NCI-H1092 (cell line): Measurements from ENCODE around the gene PPP1CA.
A peak's percentile ranks its signal among the peaks of the same experiment; 100 is the strongest.

Source experiments
- DNase-seq: peaks from one replicate; lab custom pipeline; 2025; lab: John Stamatoyannopoulos, UW

Gene PPP1CA

GRCh38 chr11:67382276-67383136 lies 19.2 kb downstream of the PPP1CA start:
- peak; percentile 67 for DNase-seq

GRCh38 chr11:67381244-67381972 lies 20.2 kb downstream of the PPP1CA start:
- DNase-seq = no peak

- no peak for DNase-seq
Observed at GRCh38 chr11:67379061-67380058, 22.3 kb downstream of the PPP1CA start.

GRCh38 chr11:67378544-67378943 lies 23.1 kb downstream of the PPP1CA start:
- no peak for DNase-seq

GRCh38 chr11:67376873-67377808 lies 24.5 kb downstream of the PPP1CA start:
- no peak for DNase-seq

GRCh38 chr11:67376063-67376820 lies 25.4 kb downstream of the PPP1CA start:
- DNase-seq = no peak

- DNase-seq = no peak
Observed at GRCh38 chr11:67375320-67376055, 26.2 kb downstream of the PPP1CA start.

GRCh38 chr11:67374571-67375281 lies 26.9 kb downstream of the PPP1CA start:
- DNase-seq = no peak

GRCh38 chr11:67373648-67374570 lies 27.7 kb downstream of the PPP1CA start:
- no peak for DNase-seq

GRCh38 chr11:67372993-67373647 lies 28.5 kb downstream of the PPP1CA start, which contains the start of gene CLCF1:
CLCF1 (minus strand) TSS chr11:67373598; CDS start chr11:67373539, 59 bp downstream.
- DNase-seq = no peak

- DNase-seq = no peak
Observed at GRCh38 chr11:67372321-67372992, 29.2 kb downstream of the PPP1CA start.

- DNase-seq = no peak
Observed at GRCh38 chr11:67371911-67372320, 29.7 kb downstream of the PPP1CA start.

- DNase-seq = no peak
Observed at GRCh38 chr11:67371189-67371910, 30.3 kb downstream of the PPP1CA start.

- DNase-seq = no peak
Observed at GRCh38 chr11:67370351-67371076, 31.1 kb downstream of the PPP1CA start.

GRCh38 chr11:67369801-67370284 lies 31.8 kb downstream of the PPP1CA start:
- no peak for DNase-seq
